Activated B cell treated with CpG ODN at 0.5 μM for 24 hours (primary cell): ENCODE results near the gene PPM1H. TPM values are rescaled to one million over a fixed set of nuclear protein-coding genes. Genes with fewer than 3 reads are reported as not detected.

ENCODE experiments used
- ATAC-seq: fragments of 200-7000 bp; cut with Tn5 transposase; one replicate; pipeline ENCODE4 v1.10.0; 2021; ENCODE audit warnings: low read depth, mild to moderate bottlenecking, moderate library complexity
- CTCF ChIA-PET: fragments of 350-600 bp; sonication (Branson Sonifier 250); formaldehyde crosslinking; loops from one replicate; lab custom pipeline; 2021; ENCODE audit warnings: antibody characterized with exemption; lab: Charles Lee
- POLR2A ChIA-PET: fragments of 350-600 bp; sonication (Branson Sonifier 250); formaldehyde crosslinking; loops from one replicate; lab custom pipeline; 2021; ENCODE audit warnings: antibody characterized with exemption; lab: Charles Lee
- DNase-seq: peaks from one replicate; pipeline ENCODE4 v3.0.0; 2022
- H3K27ac Mint-ChIP-seq: one replicate; pipeline ENCODE4 v1.8.0; 2020; ENCODE audit warnings: mixed read lengths
- H3K27me3 Mint-ChIP-seq: one replicate; pipeline ENCODE4 v1.8.0; 2021; ENCODE audit warnings: mixed read lengths
- H3K36me3 Mint-ChIP-seq: one replicate; pipeline ENCODE4 v1.8.0; 2021; ENCODE audit warnings: low read depth, mixed read lengths
- H3K4me1 Mint-ChIP-seq: one replicate; pipeline ENCODE4 v1.8.0; 2021; ENCODE audit warnings: mixed read lengths
- H3K4me3 Mint-ChIP-seq: one replicate; pipeline ENCODE4 v1.8.0; 2020; ENCODE audit warnings: mild to moderate bottlenecking, mixed read lengths
- H3K9me3 Mint-ChIP-seq: one replicate; pipeline ENCODE4 v1.8.0; 2020; ENCODE audit warnings: mixed read lengths
- intact Hi-C: fragments of 100-400 bp; cut with micrococcal nuclease; formaldehyde crosslinking; loops from one replicate; pipeline ENCODE4 v1.15.1; 2024
- total RNA-seq: library from RNA; stranded (reverse); gene quantifications from 2 replicates; pipeline ENCODE4 v1.2.3, GENCODE V29; 2022
- TF ChIP-seq, protein P1 (sequence below): fragments of 200-600 bp; IDR thresholded peaks from one replicate; pipeline ENCODE4 v1.8.0; 2022; ENCODE audit warnings: antibody characterized with exemption, mild to moderate bottlenecking

Gene PPM1H
- total RNA-seq, 1 donor from 2014 or later, result not detected

GRCh38 chr12:62834406-62834805, 100.5 kb downstream of the PPM1H start:
- POLR2A ChIA-PET, result no interaction called here
- H3K4me3 Mint-ChIP-seq, result no peak overlapping the region
- intact Hi-C loops, result no loop called here
- no peak overlapping the region for H3K27ac Mint-ChIP-seq
- H3K9me3 Mint-ChIP-seq, result no peaks in the 10 kb centered on the region
- H3K27me3 Mint-ChIP-seq, result no peaks in the 10 kb centered on the region
- H3K4me1 Mint-ChIP-seq, result no peaks in the 10 kb centered on the region
- no peaks in the 10 kb centered on the region for H3K36me3 Mint-ChIP-seq
- no peak for ATAC-seq
- no peak for DNase-seq
- TF ChIP-seq, protein P1, sequence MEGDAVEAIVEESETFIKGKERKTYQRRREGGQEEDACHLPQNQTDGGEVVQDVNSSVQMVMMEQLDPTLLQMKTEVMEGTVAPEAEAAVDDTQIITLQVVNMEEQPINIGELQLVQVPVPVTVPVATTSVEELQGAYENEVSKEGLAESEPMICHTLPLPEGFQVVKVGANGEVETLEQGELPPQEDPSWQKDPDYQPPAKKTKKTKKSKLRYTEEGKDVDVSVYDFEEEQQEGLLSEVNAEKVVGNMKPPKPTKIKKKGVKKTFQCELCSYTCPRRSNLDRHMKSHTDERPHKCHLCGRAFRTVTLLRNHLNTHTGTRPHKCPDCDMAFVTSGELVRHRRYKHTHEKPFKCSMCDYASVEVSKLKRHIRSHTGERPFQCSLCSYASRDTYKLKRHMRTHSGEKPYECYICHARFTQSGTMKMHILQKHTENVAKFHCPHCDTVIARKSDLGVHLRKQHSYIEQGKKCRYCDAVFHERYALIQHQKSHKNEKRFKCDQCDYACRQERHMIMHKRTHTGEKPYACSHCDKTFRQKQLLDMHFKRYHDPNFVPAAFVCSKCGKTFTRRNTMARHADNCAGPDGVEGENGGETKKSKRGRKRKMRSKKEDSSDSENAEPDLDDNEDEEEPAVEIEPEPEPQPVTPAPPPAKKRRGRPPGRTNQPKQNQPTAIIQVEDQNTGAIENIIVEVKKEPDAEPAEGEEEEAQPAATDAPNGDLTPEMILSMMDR, result no peak
- CTCF ChIA-PET, result no interaction called here

GRCh38 chr12:62833634-62834033, 101.3 kb downstream of the PPM1H start:
- ATAC-seq, result no peak
- Mint-ChIP-seq H3K9me3 (no peaks in the 10 kb centered on the region), H3K4me1 (no peaks in the 10 kb centered on the region), H3K27me3 (no peaks in the 10 kb centered on the region), H3K4me3 (no peak overlapping the region), H3K27ac (no peak overlapping the region), H3K36me3 (no peaks in the 10 kb centered on the region)
- intact Hi-C loops, result no loop called here
- ChIA-PET CTCF (no interaction called here), POLR2A (interaction anchor here (0.6 kb wide), 1 partner anchor 29 kb away, joined by 3 read pairs; no protein-coding TSS in a partner anchor)
- TF ChIP-seq, protein P1, result no peak
- no peak for DNase-seq

DNA sequence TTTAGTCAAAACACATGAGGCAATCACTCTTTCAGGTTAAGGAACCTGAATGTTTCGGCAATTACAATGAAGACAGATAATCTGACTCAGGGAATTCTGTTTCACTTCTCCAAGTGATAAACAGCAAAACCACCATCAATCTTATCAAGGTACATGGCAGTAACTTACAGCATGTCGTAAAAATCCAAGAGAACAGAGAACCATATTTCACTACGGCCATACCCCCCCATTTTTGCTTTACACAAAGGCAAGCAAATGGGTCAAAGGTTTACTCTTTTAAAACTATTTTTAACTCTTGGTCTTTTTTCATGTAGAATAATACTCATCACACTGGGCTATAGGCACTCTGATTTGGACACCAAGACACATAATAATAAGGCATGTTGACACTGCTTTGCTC, 102.4 kb downstream of the PPM1H start:
- POLR2A ChIA-PET, result no interaction called here
- H3K4me3 Mint-ChIP-seq, result no peak overlapping the region
- no peaks in the 10 kb centered on the region for H3K27me3 Mint-ChIP-seq
- no peaks in the 10 kb centered on the region for H3K9me3 Mint-ChIP-seq
- no peaks in the 10 kb centered on the region for H3K36me3 Mint-ChIP-seq
- no peak overlapping the region for H3K27ac Mint-ChIP-seq
- DNase-seq (no peak), ATAC-seq (no peak)
- TF ChIP-seq, protein P1, result no peak
- CTCF ChIA-PET, result no interaction called here
- H3K4me1 Mint-ChIP-seq, result no peaks in the 10 kb centered on the region
- intact Hi-C loops, result no loop called here

GRCh38 chr12:62832027-62832426, 102.9 kb downstream of the PPM1H start:
- no peak overlapping the region for H3K4me3 Mint-ChIP-seq
- intact Hi-C loops, result no loop called here
- ATAC-seq, result no peak
- ChIA-PET CTCF (no interaction called here), POLR2A (no interaction called here)
- no peaks in the 10 kb centered on the region for H3K4me1 Mint-ChIP-seq
- H3K27ac Mint-ChIP-seq, result no peak overlapping the region
- TF ChIP-seq, protein P1, result no peak
- H3K36me3 Mint-ChIP-seq, result no peaks in the 10 kb centered on the region
- DNase-seq, result no peak
- H3K27me3 Mint-ChIP-seq, result no peaks in the 10 kb centered on the region
- H3K9me3 Mint-ChIP-seq, result no peaks in the 10 kb centered on the region

GRCh38 chr12:62827855-62828254, 107.1 kb downstream of the PPM1H start:
- POLR2A ChIA-PET, result no interaction called here
- no peak for ATAC-seq
- Mint-ChIP-seq H3K4me3 (no peak overlapping the region), H3K27ac (no peak overlapping the region), H3K9me3 (no peaks in the 10 kb centered on the region), H3K27me3 (peaks cover 2% of the 10 kb centered on the region), H3K4me1 (no peaks in the 10 kb centered on the region), H3K36me3 (no peaks in the 10 kb centered on the region)
- TF ChIP-seq, protein P1, result no peak
- CTCF ChIA-PET, result no interaction called here
- no peak for DNase-seq
- intact Hi-C loops, result no loop called here
